IMR-90 (cell line): ENCODE measurements around the gene OGFOD3. TPM values are rescaled to one million over a fixed set of nuclear protein-coding genes. Genes with fewer than 3 reads are reported as not detected.

Experiments used
- ATAC-seq: fragments of 200-7000 bp; cut with Tn5 transposase; 2 replicates; pipeline ENCODE4 v1.9.1; 2020; ENCODE audit warnings: low read depth, mild to moderate bottlenecking, moderate library complexity
- BruUV-seq: library from RNA; stranded (reverse); fragments of 400-500 nt; replicated peaks from 2 replicates; lab custom pipeline; 2021; lab: Mats Ljungman, UMichigan
- CTCF ChIA-PET: fragments of 300-600 bp; formaldehyde crosslinking; extraction: SDS; loops from one replicate; lab custom pipeline; 2021; ENCODE audit warnings: antibody characterized with exemption; lab: Yijun Ruan, JAX
- POLR2A ChIA-PET: fragments of 300-600 bp; sonication (Branson Sonifier 250); formaldehyde crosslinking; loops from one replicate; lab custom pipeline; 2022; ENCODE audit warnings: antibody characterized with exemption; ENCODE audit not compliant: unreplicated experiment; lab: Charles Lee
- DNase-seq: peaks from one replicate; pipeline ENCODE4 v3.0.0; 2013
- H2AFZ ChIP-seq: replicated peaks from 2 replicates; pipeline ENCODE3; 2013; ENCODE audit warnings: low read length, mild to moderate bottlenecking; ENCODE audit not compliant: poor library complexity
- H2AK5ac ChIP-seq: 2 replicates; pipeline ENCODE4 v1.6.1; 2013; ENCODE audit warnings: low read depth, low read length, inconsistent platforms
- H2AK9ac ChIP-seq: replicated peaks from 2 replicates; pipeline ENCODE3; 2013; ENCODE audit warnings: mild to moderate bottlenecking, low read depth, low read length, moderate library complexity; ENCODE audit not compliant: poor library complexity
- H2BK120ac ChIP-seq: 2 replicates; pipeline ENCODE4 v1.6.1; 2013; ENCODE audit warnings: low read depth, low read length, inconsistent platforms
- H2BK15ac ChIP-seq: 3 replicates; pipeline ENCODE4 v1.6.1; 2013; ENCODE audit warnings: low read depth, low read length, inconsistent platforms
- H2BK20ac ChIP-seq: 2 replicates; pipeline ENCODE4 v1.6.1; 2013; ENCODE audit warnings: low read depth, mild to moderate bottlenecking, inconsistent platforms, low read length, moderate library complexity
- H2BK5ac ChIP-seq: 2 replicates; pipeline ENCODE4 v1.6.1; 2013; ENCODE audit warnings: mild to moderate bottlenecking, low read depth, low read length, inconsistent platforms; ENCODE audit not compliant: poor library complexity, severe bottlenecking
- H3K14ac ChIP-seq: replicated peaks from 2 replicates; pipeline ENCODE4 v1.6.1; 2013; ENCODE audit warnings: low read depth, low read length, inconsistent platforms
- H3K18ac ChIP-seq: 2 replicates; pipeline ENCODE4 v1.6.1; 2013; ENCODE audit warnings: low read depth, low read length, control low read depth
- H3K23ac ChIP-seq: 2 replicates; pipeline ENCODE4 v1.6.1; 2013; ENCODE audit warnings: low read depth, low read length, inconsistent platforms
- H3K27ac ChIP-seq: 2 replicates; pipeline ENCODE4 v1.5.1; 2013; ENCODE audit warnings: mild to moderate bottlenecking, control low read depth, low read length; ENCODE audit not compliant: insufficient read depth
- H3K27me3 ChIP-seq: 2 replicates; pipeline ENCODE4 v1.6.1; 2013; ENCODE audit warnings: low read length; ENCODE audit not compliant: control insufficient read depth, insufficient read depth
- H3K36me3 ChIP-seq: 2 replicates; pipeline ENCODE4 v1.6.1; 2013; ENCODE audit warnings: low read length, mixed read lengths; ENCODE audit not compliant: control insufficient read depth, insufficient read depth
- H3K4ac ChIP-seq: 2 replicates; pipeline ENCODE4 v1.6.1; 2013; ENCODE audit warnings: low read depth, low read length, inconsistent platforms
- H3K4me1 ChIP-seq: 2 replicates; pipeline ENCODE4 v1.6.1; 2013; ENCODE audit warnings: low read length, mixed read lengths; ENCODE audit not compliant: control insufficient read depth, insufficient read depth
- H3K4me2 ChIP-seq: 2 replicates; pipeline ENCODE4 v1.6.1; 2013; ENCODE audit warnings: low read depth, mild to moderate bottlenecking, control low read depth, low read length, moderate library complexity
- H3K4me3 ChIP-seq: 2 replicates; pipeline ENCODE4 v1.5.1; 2013; ENCODE audit warnings: low read depth, mild to moderate bottlenecking, control low read depth, low read length, moderate library complexity; ENCODE audit not compliant: insufficient read depth
- H3K56ac ChIP-seq: 2 replicates; pipeline ENCODE4 v1.6.1; 2013; ENCODE audit warnings: low read length, inconsistent platforms; ENCODE audit not compliant: insufficient read depth; ENCODE audit errors: extremely low read depth
- H3K79me1 ChIP-seq, 2 experiments: 2 replicates each; pipeline ENCODE4 v1.6.1; 2013; ENCODE audit warnings: low read length in 2 of 2, inconsistent platforms in 1 of 2, low read depth in 1 of 2
- H3K9ac ChIP-seq: 2 replicates; pipeline ENCODE4 v1.6.1; 2013; ENCODE audit warnings: low read depth, low read length, control low read depth
- H3K9me1 ChIP-seq: 2 replicates; pipeline ENCODE4 v1.6.1; 2013; ENCODE audit warnings: low read length, inconsistent platforms; ENCODE audit not compliant: insufficient read depth
- H3K9me3 ChIP-seq: 2 replicates; pipeline ENCODE4 v1.6.1; 2013; ENCODE audit warnings: low read length; ENCODE audit not compliant: control insufficient read depth, insufficient read depth
- H4K20me1 ChIP-seq: 2 replicates; pipeline ENCODE4 v1.6.1; 2013; ENCODE audit warnings: low read length, inconsistent platforms; ENCODE audit not compliant: insufficient read depth
- H4K5ac ChIP-seq: 2 replicates; pipeline ENCODE4 v1.6.1; 2013; ENCODE audit warnings: mild to moderate bottlenecking, low read depth, low read length, control low read depth
- H4K8ac ChIP-seq, 2 experiments: 2 replicates each; pipeline ENCODE4 v1.6.1; 2013; ENCODE audit warnings: low read depth in 2 of 2, low read length in 2 of 2, control low read depth in 1 of 2, inconsistent platforms in 1 of 2
- H4K91ac ChIP-seq: 2 replicates; pipeline ENCODE4 v1.6.1; 2013; ENCODE audit warnings: low read depth, low read length, inconsistent platforms; ENCODE audit not compliant: insufficient read depth
- CHD1 ChIP-seq: IDR thresholded peaks from 2 replicates; pipeline ENCODE4 v1.6.1; 2012; ENCODE audit warnings: low read depth, low read length, improper control_type of control experiment
- FOS ChIP-seq: fragments of 150-350 bp; IDR thresholded peaks from 2 replicates; pipeline ENCODE4 v1.6.1; 2016; ENCODE audit warnings: low read depth, low read length
- MAFK ChIP-seq: IDR thresholded peaks from 2 replicates; pipeline ENCODE4 v1.6.1; 2012; ENCODE audit warnings: low read depth, low read length, improper control_type of control experiment
- NFE2L2 ChIP-seq: fragments of 150-350 bp; IDR thresholded peaks from 2 replicates; pipeline ENCODE4 v1.6.1; 2016; ENCODE audit warnings: low read depth, mild to moderate bottlenecking, low read length
- POLR2A ChIP-seq: IDR thresholded peaks from 2 replicates; pipeline ENCODE4 v1.6.1; 2012; ENCODE audit warnings: mild to moderate bottlenecking, low read depth, low read length
- RFX5 ChIP-seq: IDR thresholded peaks from 2 replicates; pipeline ENCODE4 v1.8.0; 2012; ENCODE audit warnings: low read depth, mild to moderate bottlenecking, low read length, moderate library complexity
- WGBS, 2 experiments: methylation state at CpG; one replicate each; pipeline versions ENCODE4 v1.1.5 to v1.1.7; 2013; ENCODE audit warnings: missing lambda C conversion rate in 2 of 2; ENCODE audit not compliant: insufficient read length in 1 of 2; ENCODE audit errors: extremely low coverage in 2 of 2; 5-methylcytosine and 5-hydroxymethylcytosine counted together
- dilution Hi-C: fragments of 300-500 bp; cut with HindIII; formaldehyde crosslinking; loops from one replicate; pipeline ENCODE4 v1.14.3; 2018; ENCODE audit warnings: low sequenced_read_pairs; ENCODE audit not compliant: unreplicated experiment
- in situ Hi-C: fragments of 300-500 bp; cut with MboI; formaldehyde crosslinking; loops from 3 replicates; pipeline ENCODE4 v1.14.3; 2019; ENCODE audit warnings: low sequenced_read_pairs, inconsistent platforms, mixed read lengths
- intact Hi-C: fragments of 100-400 bp; cut with micrococcal nuclease; formaldehyde crosslinking; loops from 2 replicates; pipeline ENCODE4 v1.10.0; 2022
- polyA plus RNA-seq, 3 experiments: library from polyadenylated mRNA; depleted of rRNA; stranded (reverse); fragments of >200 nt; gene quantifications; 2 replicates each; pipeline ENCODE4 v1.2.3, GENCODE V29; 2012; ENCODE audit warnings: low replicate concordance in 1 of 3
- total RNA-seq: library from RNA; depleted of rRNA; stranded (reverse); fragments of >200 nt; gene quantifications from 2 replicates; pipeline ENCODE4 v1.2.3, GENCODE V29; 2012
- TF ChIP-seq, protein P1 (sequence below): conservative IDR thresholded peaks from 2 replicates; pipeline ENCODE4 v1.5.1; 2012; ENCODE audit warnings: mild to moderate bottlenecking, low read depth, low read length, improper control_type of control experiment

Gene OGFOD3
- total and polyA plus RNA-seq, 2 of the 4 experiments (the other 2 are of a cell fraction) = 25.3 to 33.4 TPM

DNA sequence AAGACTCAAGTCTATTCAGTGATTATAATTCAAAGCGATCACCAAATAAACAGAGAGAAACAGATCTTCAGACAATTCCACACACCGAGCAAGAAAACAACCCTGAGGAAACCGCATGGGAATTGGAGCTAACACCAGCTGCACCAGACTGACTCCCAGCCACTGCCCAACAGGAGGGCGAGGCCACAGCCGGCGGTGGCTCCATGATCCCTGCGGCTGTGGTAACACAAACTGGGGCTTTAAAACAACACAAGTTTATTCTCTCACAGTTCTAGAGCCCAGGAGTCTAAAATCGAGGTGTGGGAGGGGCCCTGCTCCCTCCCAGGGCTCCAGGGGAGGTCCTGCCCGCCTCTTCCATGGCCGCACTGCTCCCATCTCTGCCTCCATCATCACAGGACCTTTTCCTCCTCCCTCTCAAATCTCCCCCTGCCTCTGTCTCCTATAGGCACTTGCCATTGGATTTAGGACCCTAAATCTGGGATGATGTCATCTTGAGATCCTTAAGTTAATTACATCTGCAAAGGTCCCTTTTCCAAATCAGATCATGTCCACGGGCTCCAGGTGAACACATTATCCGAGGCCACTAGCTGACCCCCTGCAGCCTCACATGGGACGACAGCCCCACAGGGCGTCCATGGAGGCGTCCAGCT is 10.0 kb downstream of the OGFOD3 start:
- no peaks in the 10 kb centered on the region for H3K4me1 ChIP-seq
- WGBS, 2 experiments = 81% methylated on average over 4 of the region's 15 CpGs; no CpG with 5 or more reads in 1 of the 2 experiments

More for the DNA sequence above, 10.0 kb downstream of the OGFOD3 start:
- Histone ChIP-seq H2BK15ac (no peak overlapping the region), H2BK20ac (no peak overlapping the region), H3K4me3 (no peak overlapping the region), H3K9ac (no peak overlapping the region), H3K23ac (no peak overlapping the region), H3K4ac (no peak overlapping the region), H2AK5ac (no peak overlapping the region), H4K8ac (no peak overlapping the region), H3K14ac (no peak overlapping the region), H3K9me3 (no peaks in the 10 kb centered on the region), H4K91ac (no peak overlapping the region), H2AFZ (no peak overlapping the region), H3K79me1 (peaks cover 0 to 10% of the 10 kb centered on the region in 2 experiments; a peak in 1 of 4 replicates), H3K18ac (no peak overlapping the region), H4K5ac (no peak overlapping the region), H3K4me2 (no peak overlapping the region), H2BK5ac (no peak overlapping the region), H3K56ac (no peak overlapping the region), H4K20me1 (no peaks in the 10 kb centered on the region; the same call in 1 of the 2 replicates), H2BK120ac (no peak overlapping the region), H2AK9ac (no peak overlapping the region), H3K27me3 (no peaks in the 10 kb centered on the region), H3K27ac (no peak overlapping the region), H3K9me1 (no peaks in the 10 kb centered on the region), H3K36me3 (peaks cover 5% of the 10 kb centered on the region; the same call in 1 of the 2 replicates)
- no peak for TF ChIP-seq MAFK
- no peak for TF ChIP-seq POLR2A
- TF ChIP-seq FOS = no peak
- no peak for TF ChIP-seq RFX5
- no peak for TF ChIP-seq NFE2L2
- TF ChIP-seq, protein P1, sequence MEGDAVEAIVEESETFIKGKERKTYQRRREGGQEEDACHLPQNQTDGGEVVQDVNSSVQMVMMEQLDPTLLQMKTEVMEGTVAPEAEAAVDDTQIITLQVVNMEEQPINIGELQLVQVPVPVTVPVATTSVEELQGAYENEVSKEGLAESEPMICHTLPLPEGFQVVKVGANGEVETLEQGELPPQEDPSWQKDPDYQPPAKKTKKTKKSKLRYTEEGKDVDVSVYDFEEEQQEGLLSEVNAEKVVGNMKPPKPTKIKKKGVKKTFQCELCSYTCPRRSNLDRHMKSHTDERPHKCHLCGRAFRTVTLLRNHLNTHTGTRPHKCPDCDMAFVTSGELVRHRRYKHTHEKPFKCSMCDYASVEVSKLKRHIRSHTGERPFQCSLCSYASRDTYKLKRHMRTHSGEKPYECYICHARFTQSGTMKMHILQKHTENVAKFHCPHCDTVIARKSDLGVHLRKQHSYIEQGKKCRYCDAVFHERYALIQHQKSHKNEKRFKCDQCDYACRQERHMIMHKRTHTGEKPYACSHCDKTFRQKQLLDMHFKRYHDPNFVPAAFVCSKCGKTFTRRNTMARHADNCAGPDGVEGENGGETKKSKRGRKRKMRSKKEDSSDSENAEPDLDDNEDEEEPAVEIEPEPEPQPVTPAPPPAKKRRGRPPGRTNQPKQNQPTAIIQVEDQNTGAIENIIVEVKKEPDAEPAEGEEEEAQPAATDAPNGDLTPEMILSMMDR = no peak
- TF ChIP-seq CHD1 = no peak
- no peak for ATAC-seq
- POLR2A ChIA-PET = no interaction called here
- CTCF ChIA-PET = no interaction called here
- intact Hi-C loops (no loop called here), dilution Hi-C loops (no loop called here), in situ Hi-C loops (loop anchor here (5.0 kb wide), 1 partner anchor 56 kb away; no protein-coding TSS in a partner anchor)
- no peak for DNase-seq
- BruUV-seq = no TSS peak
